ENCODE measurements around the gene TSR3.

Gene TSR3

GRCh38 chr16:1393613-1394176 lies 42.0 kb upstream of the TSR3 start:
- H3K4me3 ChIP-seq = no peak overlapping the region
- peaks cover 0 to 66% (median 39%) of the 10 kb centered on the region in 10 experiments; a peak in 15 of 20 replicates for H3K4me1 ChIP-seq
- H4K20me1 ChIP-seq = peaks cover 0 to 24% (median 4%) of the 10 kb centered on the region in 11 experiments; a peak in 12 of 22 replicates
- TF ChIP-seq Cebpa-rat (IDR thresholded peaks at IDR 0.05) = no peak
- H3K36me3 ChIP-seq = peaks cover 58 to 89% (median 73%) of the 10 kb centered on the region in 11 experiments
- H3K27ac ChIP-seq = no peak overlapping the region
- H3K9me3 ChIP-seq (replicated peaks in 1 of 11) = peaks cover 0 to 21% (median 0%) of the 10 kb centered on the region in 11 experiments; a peak in 8 of 22 replicates
- H3K9ac ChIP-seq = peak overlapping the region in 5 of 11 experiments; percentile 11 to 58 (median 41); a peak in 5 of 22 replicates
- no peaks in the 10 kb centered on the region for H3K27me3 ChIP-seq
- H3K4me2 ChIP-seq = peak overlapping the region in 6 of 11 experiments; percentile 20 to 60 (median 42); a peak in 11 of 22 replicates

- H3K4me1 ChIP-seq = peaks cover 0 to 69% (median 42%) of the 10 kb centered on the region in 10 experiments; a peak in 15 of 20 replicates
- H3K27ac ChIP-seq = no peak overlapping the region
- peak overlapping the region in 3 of 11 experiments; percentile 44 to 60 (median 46); a peak in 3 of 22 replicates for H3K4me2 ChIP-seq
- no peaks in the 10 kb centered on the region for H3K27me3 ChIP-seq
- H3K9me3 ChIP-seq (replicated peaks in 1 of 11) = peaks cover 0 to 21% (median 0%) of the 10 kb centered on the region in 11 experiments; a peak in 8 of 22 replicates
- H3K4me3 ChIP-seq = no peak overlapping the region
- H4K20me1 ChIP-seq = peaks cover 0 to 26% (median 8%) of the 10 kb centered on the region in 11 experiments; a peak in 9 of 22 replicates
- peak overlapping the region in 2 of 11 experiments; percentile 50 to 58; a peak in 1 of 22 replicates for H3K9ac ChIP-seq
- no peak for TF ChIP-seq Cebpa-rat (IDR thresholded peaks at IDR 0.05)
- peaks cover 51 to 89% (median 72%) of the 10 kb centered on the region in 11 experiments for H3K36me3 ChIP-seq
Observed at GRCh38 chr16:1392826-1393225, 41.1 kb upstream of the TSR3 start.

GRCh38 chr16:1390239-1390779 lies 38.6 kb upstream of the TSR3 start:
- Histone ChIP-seq H3K36me3 (peaks cover 43 to 88% (median 65%) of the 10 kb centered on the region in 11 experiments), H3K4me3 (no peak overlapping the region), H4K20me1 (peaks cover 0 to 39% (median 28%) of the 10 kb centered on the region in 11 experiments; a peak in 12 of 22 replicates), H3K9me3 (replicated peaks in 1 of 11) (peaks cover 0 to 21% (median 0%) of the 10 kb centered on the region in 11 experiments; a peak in 8 of 22 replicates), H3K4me2 (peak overlapping the region in 9 of 11 experiments; percentile 26 to 66 (median 60); a peak in 17 of 22 replicates), H3K27me3 (no peaks in the 10 kb centered on the region), H3K4me1 (peaks cover 0 to 79% (median 53%) of the 10 kb centered on the region in 10 experiments; a peak in 15 of 20 replicates), H3K9ac (0 out of 22 replicates have a peak overlapping the region, but pooled peaks of 1 of the 11 experiments have one; percentile 32), H3K27ac (peak overlapping the region in 5 of 11 experiments; percentile 33 to 73 (median 46); a peak in 7 of 22 replicates)
- no peak for TF ChIP-seq Cebpa-rat (IDR thresholded peaks at IDR 0.05)

GRCh38 chr16:1389762-1390161 lies 38.1 kb upstream of the TSR3 start:
- Histone ChIP-seq H4K20me1 (peaks cover 0 to 44% (median 30%) of the 10 kb centered on the region in 11 experiments; a peak in 12 of 22 replicates), H3K9ac (peak overlapping the region in 4 of 11 experiments; percentile 10 to 55 (median 32); a peak in 4 of 22 replicates), H3K4me1 (peaks cover 0 to 79% (median 53%) of the 10 kb centered on the region in 10 experiments; a peak in 15 of 20 replicates), H3K4me2 (peak overlapping the region in 8 of 11 experiments; percentile 26 to 66 (median 62); a peak in 16 of 22 replicates), H3K9me3 (replicated peaks in 1 of 11) (peaks cover 0 to 21% (median 0%) of the 10 kb centered on the region in 11 experiments; a peak in 8 of 22 replicates), H3K27ac (peak overlapping the region in 2 of 11 experiments; percentile 53 to 73; a peak in 4 of 22 replicates), H3K4me3 (no peak overlapping the region), H3K36me3 (peaks cover 45 to 91% (median 70%) of the 10 kb centered on the region in 11 experiments), H3K27me3 (no peaks in the 10 kb centered on the region)
- no peak for TF ChIP-seq Cebpa-rat (IDR thresholded peaks at IDR 0.05)

- Histone ChIP-seq H3K36me3 (peaks cover 34 to 90% (median 68%) of the 10 kb centered on the region in 11 experiments), H3K4me2 (peak overlapping the region in 6 of 11 experiments; percentile 21 to 53 (median 33); a peak in 8 of 22 replicates), H3K9ac (peak overlapping the region in 2 of 11 experiments; percentile 24 to 35; a peak in 2 of 22 replicates), H3K4me3 (no peak overlapping the region), H3K4me1 (peaks cover 0 to 58% (median 44%) of the 10 kb centered on the region in 10 experiments; a peak in 15 of 20 replicates), H3K9me3 (replicated peaks in 1 of 11) (peaks cover 0 to 21% (median 0%) of the 10 kb centered on the region in 11 experiments; a peak in 8 of 22 replicates), H4K20me1 (peaks cover 0 to 45% (median 30%) of the 10 kb centered on the region in 11 experiments; a peak in 12 of 22 replicates), H3K27ac (no peak overlapping the region), H3K27me3 (no peaks in the 10 kb centered on the region)
- TF ChIP-seq Cebpa-rat (IDR thresholded peaks at IDR 0.05) = no peak
Observed at GRCh38 chr16:1387331-1387730, 35.7 kb upstream of the TSR3 start.

GRCh38 chr16:1385232-1385631 lies 33.6 kb upstream of the TSR3 start:
- Histone ChIP-seq H3K4me2 (no peak overlapping the region), H3K27me3 (no peaks in the 10 kb centered on the region), H4K20me1 (peaks cover under 1 to 48% (median 30%) of the 10 kb centered on the region in 11 experiments; a peak in 13 of 22 replicates), H3K36me3 (peaks cover 31 to 87% (median 61%) of the 10 kb centered on the region in 11 experiments), H3K4me1 (peaks cover 0 to 38% (median 33%) of the 10 kb centered on the region in 10 experiments; a peak in 15 of 20 replicates), H3K4me3 (no peak overlapping the region), H3K9me3 (replicated peaks in 1 of 11) (peaks cover 0 to 2% (median 0%) of the 10 kb centered on the region in 11 experiments; a peak in 1 of 22 replicates), H3K27ac (no peak overlapping the region), H3K9ac (no peak overlapping the region)
- TF ChIP-seq Cebpa-rat (IDR thresholded peaks at IDR 0.05) = no peak

GRCh38 chr16:1383556-1383955 lies 31.9 kb upstream of the TSR3 start:
- H3K9ac ChIP-seq = no peak overlapping the region
- no peak overlapping the region for H3K4me3 ChIP-seq
- H4K20me1 ChIP-seq = peaks cover 10 to 57% (median 37%) of the 10 kb centered on the region in 11 experiments; a peak in 19 of 22 replicates
- peaks cover 4 to 37% (median 34%) of the 10 kb centered on the region in 10 experiments for H3K4me1 ChIP-seq
- no peak overlapping the region for H3K4me2 ChIP-seq
- H3K27me3 ChIP-seq = no peaks in the 10 kb centered on the region
- no peak for TF ChIP-seq Cebpa-rat (IDR thresholded peaks at IDR 0.05)
- no peak overlapping the region for H3K27ac ChIP-seq
- peaks cover 23 to 73% (median 53%) of the 10 kb centered on the region in 11 experiments for H3K36me3 ChIP-seq
- no peaks in the 10 kb centered on the region for H3K9me3 ChIP-seq (replicated peaks in 1 of 11)

- peaks cover 15 to 32% (median 28%) of the 10 kb centered on the region in 10 experiments for H3K4me1 ChIP-seq
- peaks cover 23 to 66% (median 47%) of the 10 kb centered on the region in 11 experiments for H3K36me3 ChIP-seq
Observed at GRCh38 chr16:1381612-1382406, 30.1 kb upstream of the TSR3 start.

More at GRCh38 chr16:1381612-1382406, 30.1 kb upstream of the TSR3 start:
- Histone ChIP-seq H3K4me3 (no peak overlapping the region), H3K9me3 (replicated peaks in 1 of 11) (no peaks in the 10 kb centered on the region), H4K20me1 (peaks cover 26 to 57% (median 38%) of the 10 kb centered on the region in 11 experiments; a peak in 21 of 22 replicates), H3K9ac (peak overlapping the region in 1 of 11 experiments; percentile 35; a peak in 3 of 22 replicates), H3K4me2 (no peak overlapping the region), H3K27ac (no peak overlapping the region), H3K27me3 (no peaks in the 10 kb centered on the region)
- no peak for TF ChIP-seq Cebpa-rat (IDR thresholded peaks at IDR 0.05)

Measured in BLaER1 treated with 17β-estradiol and CSF1 and Interleukin-3, amounts not matched to agents 10 nM and 100 nM (cell line).